ENCODE results near the gene RPUSD2.

The RPUSD2 gene, protein sequence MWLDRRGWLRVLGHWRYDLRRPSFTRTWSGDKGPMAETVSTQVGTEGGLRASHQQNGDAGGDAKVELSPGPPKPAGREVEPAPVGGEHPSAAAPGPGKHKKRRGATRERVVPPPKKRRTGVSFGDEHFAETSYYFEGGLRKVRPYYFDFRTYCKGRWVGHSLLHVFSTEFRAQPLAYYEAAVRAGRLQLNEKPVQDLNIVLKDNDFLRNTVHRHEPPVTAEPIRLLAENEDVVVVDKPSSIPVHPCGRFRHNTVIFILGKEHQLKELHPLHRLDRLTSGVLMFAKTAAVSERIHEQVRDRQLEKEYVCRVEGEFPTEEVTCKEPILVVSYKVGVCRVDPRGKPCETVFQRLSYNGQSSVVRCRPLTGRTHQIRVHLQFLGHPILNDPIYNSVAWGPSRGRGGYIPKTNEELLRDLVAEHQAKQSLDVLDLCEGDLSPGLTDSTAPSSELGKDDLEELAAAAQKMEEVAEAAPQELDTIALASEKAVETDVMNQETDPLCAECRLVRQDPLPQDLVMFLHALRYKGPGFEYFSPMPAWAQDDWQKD

DNA sequence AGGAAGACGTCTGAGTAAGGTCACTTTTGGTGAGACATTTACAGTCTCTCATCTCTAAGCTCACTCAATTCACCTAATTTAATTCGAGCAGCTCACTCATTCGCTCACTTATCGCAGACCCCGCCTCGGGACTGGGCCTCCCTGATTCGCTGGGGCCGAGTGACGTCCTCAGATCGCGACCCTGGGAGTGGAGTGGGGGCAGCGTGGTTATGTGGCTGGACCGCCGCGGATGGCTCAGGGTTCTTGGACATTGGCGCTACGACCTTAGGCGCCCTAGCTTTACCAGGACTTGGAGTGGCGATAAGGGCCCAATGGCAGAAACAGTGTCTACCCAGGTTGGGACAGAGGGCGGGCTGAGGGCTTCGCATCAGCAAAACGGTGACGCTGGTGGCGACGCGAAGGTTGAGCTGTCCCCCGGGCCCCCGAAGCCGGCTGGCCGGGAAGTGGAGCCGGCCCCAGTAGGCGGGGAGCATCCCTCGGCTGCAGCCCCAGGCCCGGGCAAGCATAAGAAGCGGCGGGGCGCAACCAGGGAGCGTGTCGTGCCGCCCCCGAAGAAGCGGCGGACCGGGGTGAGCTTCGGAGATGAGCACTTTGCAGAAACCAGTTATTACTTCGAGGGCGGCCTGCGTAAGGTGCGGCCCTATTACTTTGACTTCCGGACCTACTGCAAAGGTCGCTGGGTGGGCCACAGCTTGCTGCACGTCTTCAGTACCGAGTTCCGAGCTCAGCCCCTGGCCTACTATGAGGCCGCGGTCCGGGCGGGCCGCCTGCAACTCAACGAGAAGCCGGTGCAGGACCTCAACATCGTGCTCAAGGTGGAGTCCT lies at the start of gene RPUSD2:
RPUSD2 (plus strand) TSS at position 171 of the 825 bp plus-strand sequence; CDS start at position 210, 39 bp downstream.
- DNase-seq (ENCODE audit: low read depth in 2 of 3, low spot score in 1 of 3), result peak; percentile 86 to 91 (median 88)

- DNase-seq (ENCODE audit: low read depth in 2 of 3, low spot score in 1 of 3), result no peak
These were observed 45.5 kb upstream of the RPUSD2 start for GRCh38 chr15:40523611-40524010.

GRCh38 chr15:40525855-40526254 lies 43.2 kb upstream of the RPUSD2 start:
- DNase-seq (ENCODE audit: low read depth in 2 of 3, low spot score in 1 of 3), result no peak

- DNase-seq (ENCODE audit: low read depth in 2 of 3, low spot score in 1 of 3), result no peak
These were observed 40.3 kb upstream of the RPUSD2 start for GRCh38 chr15:40528801-40529200.

GRCh38 chr15:40533763-40534364 lies 35.2 kb upstream of the RPUSD2 start:
- no peak for DNase-seq (ENCODE audit: low read depth in 2 of 3, low spot score in 1 of 3)

DNA sequence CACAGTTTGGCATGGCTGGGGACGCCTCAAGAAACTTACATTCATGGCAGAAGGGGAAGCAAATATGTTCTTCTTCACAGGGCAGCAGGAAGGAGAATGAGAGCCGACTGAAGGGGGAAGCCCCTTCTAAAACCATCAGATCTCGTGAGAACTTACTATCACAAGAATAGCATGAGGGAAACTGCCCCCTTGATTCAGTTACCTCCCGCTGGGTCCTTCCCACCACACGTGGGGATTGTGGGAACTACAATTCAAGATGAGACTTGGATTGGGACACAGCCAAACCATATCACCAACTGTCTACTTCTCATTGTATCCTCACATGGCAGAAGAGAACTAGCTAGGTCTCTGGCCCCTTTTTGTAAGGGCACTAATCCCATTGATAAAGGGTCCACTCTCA lies 34.7 kb upstream of the RPUSD2 start:
- no peak for DNase-seq (ENCODE audit: low read depth in 2 of 3, low spot score in 1 of 3)

- no peak for DNase-seq (ENCODE audit: low read depth in 2 of 3, low spot score in 1 of 3)
These were observed 32.6 kb upstream of the RPUSD2 start for GRCh38 chr15:40536501-40536900.

GRCh38 chr15:40538976-40539375 lies 30.1 kb upstream of the RPUSD2 start:
- DNase-seq (ENCODE audit: low read depth in 2 of 3, low spot score in 1 of 3), result no peak

- no peak for DNase-seq (ENCODE audit: low read depth in 2 of 3, low spot score in 1 of 3)
These were observed 26.0 kb upstream of the RPUSD2 start for GRCh38 chr15:40543082-40543481.

DNA sequence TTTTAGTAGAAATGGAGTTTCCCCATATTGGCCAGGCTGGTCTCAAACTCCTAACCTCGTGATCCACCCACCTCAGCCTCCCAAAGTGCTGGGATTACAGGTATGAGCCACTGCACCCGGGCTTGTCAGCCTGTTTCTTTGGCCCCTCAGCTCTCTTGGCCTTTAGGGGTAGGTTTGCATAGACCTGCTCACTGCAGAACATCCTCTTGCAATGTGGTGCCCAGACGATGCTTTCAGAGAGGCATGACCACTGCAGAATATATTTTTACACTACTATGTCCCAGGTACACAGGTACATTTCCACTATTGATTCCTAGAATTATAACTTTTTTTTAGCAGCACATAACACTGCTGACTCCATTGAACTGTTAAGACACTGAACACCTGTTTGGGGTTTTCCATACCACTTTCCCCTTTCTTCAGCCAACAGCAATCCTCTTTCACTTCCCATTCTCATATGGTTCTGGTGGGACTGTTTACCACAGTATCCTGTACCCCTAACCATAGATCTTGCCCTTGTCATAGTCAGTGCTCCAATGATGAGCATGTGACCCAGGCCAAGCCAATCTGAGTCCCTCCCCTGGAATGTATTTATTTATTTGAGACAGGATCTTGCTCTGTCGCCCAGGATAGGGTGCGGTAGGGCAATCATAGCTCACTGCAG lies 25.3 kb upstream of the RPUSD2 start:
- DNase-seq (ENCODE audit: low read depth in 2 of 3, low spot score in 1 of 3), result no peak

DNA sequence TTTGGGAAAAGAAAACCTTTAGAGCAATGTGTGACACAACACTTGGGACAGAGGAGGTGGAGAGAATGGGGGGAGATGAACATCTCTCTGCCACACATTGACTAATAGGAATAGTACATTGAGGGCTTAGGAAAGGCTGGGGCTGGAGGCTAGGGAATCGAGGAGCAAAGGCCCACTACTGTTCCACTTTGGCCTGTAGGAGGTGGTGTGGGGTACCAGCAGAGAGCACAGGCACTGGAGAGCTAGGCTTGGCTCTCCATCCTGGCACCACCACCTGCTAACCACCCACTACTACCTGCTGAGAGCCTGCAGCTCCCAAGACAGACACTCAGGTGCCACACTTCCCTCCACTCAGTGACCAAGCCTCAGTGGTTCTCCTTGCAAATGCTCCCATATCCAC lies 23.6 kb upstream of the RPUSD2 start:
- no peak for DNase-seq (ENCODE audit: low read depth in 2 of 3, low spot score in 1 of 3)

DNA sequence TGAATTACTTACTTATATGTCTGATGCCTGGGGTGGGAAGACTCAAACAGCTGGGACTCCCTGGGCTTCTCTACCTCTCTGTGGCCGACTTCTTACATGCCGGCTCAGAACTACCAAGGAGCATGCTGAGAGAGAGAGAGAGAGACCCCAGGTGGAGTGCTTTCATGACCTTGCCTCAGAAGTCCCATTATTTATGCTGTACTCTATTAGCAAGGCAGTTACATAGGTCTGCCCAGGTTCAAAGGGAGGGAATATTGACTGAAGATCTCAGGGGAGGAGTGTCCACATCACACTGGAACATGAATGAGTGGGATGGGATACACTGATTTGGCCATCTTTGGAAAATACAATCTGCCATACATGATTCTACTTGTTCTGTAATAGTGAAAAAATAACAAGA lies 20.5 kb upstream of the RPUSD2 start:
- no peak for DNase-seq (ENCODE audit: low read depth in 2 of 3, low spot score in 1 of 3)

GRCh38 chr15:40549894-40550293 lies 19.2 kb upstream of the RPUSD2 start:
- no peak for DNase-seq (ENCODE audit: low read depth in 2 of 3, low spot score in 1 of 3)

DNA sequence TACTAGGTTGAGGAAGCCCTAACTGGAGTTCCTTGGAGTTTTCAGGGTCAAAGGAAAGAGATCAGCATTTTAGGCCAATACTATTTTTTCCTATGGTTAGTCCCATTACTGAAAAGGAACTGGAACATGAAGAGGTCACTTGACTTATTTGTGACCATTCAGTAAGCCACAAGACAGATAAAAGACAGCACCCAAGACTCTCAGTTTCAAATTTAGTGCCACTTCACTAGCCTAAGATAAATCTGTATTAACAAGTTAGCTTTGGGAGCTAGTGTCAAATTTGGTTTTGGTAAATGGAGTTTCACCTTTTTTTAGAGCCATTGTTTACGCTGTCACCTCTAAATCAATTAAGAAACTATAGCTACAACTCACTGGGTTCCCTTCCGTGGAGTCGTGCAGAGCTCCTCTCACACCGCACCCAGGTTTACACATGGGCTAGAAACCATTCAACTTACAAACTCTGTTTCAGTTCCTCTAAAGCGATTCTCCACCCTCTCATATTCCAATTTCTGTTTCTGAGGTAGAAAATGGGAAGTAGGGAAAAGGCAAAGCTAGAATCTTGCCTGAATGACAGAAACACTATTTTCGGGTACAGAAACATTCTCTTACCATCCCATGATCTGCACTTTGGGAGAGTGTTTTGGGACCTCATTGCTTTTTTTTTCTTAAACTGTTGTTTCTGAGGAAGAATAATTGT lies 18.6 kb upstream of the RPUSD2 start:
- no peak for DNase-seq (ENCODE audit: low read depth in 2 of 3, low spot score in 1 of 3)

DNA sequence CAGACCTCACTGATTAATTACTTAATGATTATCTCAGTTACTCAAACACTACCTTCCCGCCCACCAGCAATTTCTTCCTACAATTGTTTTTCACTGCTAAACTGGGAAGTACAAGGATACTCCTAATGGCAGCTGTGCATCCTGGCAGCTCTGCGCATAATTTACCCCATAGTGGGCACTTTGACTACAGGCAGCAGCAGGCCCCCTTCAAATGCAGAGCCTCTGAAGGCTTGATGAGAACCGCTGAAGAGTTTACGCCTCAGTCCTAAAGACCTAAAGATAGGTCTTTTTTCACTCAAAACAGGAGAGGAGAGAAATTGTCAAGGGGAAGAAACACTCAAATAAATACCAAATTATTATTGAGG lies 15.0 kb upstream of the RPUSD2 start:
- no peak for DNase-seq (ENCODE audit: low read depth in 2 of 3, low spot score in 1 of 3)

DNA sequence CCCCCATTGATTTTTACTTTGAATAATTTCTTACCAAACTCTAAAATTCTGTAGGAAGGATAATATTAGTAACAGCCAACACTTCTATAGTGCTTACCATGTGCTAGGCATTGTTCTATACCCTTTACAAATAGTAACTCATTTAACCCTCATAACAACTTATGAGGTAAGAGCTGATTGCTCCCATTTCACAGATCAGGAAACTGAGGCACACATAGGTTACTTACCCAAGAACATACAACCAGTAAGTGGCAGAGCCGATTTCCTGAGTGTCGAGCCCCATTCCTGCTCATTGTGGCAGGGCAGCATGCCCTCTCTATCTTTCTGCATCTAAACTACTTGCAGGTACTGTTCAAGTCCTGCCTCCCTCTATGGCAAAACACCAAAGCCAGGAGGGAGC lies 13.2 kb upstream of the RPUSD2 start:
- no peak for DNase-seq (ENCODE audit: low read depth in 2 of 3, low spot score in 1 of 3)

DNA sequence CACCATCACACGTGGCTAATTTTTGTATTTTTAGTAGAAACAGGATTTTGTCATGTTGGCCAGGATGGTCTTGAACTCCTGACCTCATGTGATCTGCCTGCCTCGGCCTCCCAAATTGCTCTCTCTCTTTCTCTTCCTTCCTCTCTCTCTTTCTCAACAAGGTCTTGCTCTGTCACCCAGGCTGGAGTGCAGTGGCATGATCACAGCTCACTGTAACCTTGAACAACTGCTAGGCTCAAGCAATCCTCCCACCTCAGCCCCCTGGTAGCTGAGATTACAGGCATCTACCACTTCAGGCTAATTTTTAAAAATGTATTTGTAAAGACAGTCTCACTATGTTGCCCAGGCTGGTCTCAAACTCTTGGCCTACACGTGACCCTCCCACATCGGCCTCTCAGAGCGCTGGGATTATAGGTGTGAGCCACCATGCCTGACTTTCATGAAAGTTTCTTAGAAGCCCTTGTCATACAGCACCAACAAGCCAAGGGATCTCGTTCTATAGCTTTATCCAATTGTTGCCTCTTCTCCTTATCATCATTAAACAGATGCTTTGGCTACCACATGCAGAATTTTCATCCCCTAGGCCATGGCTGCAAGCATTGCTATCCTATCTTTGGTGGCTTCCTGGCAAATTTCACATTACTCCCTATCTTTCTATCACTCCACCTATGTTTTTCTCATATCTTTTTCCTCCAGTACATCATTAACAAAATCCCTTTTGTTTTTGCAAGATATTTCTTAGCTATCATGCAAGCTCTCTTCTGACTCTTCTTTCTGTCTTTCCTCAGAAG lies 10.0 kb upstream of the RPUSD2 start:
- no peak for DNase-seq (ENCODE audit: low read depth in 2 of 3, low spot score in 1 of 3)

- no peak for DNase-seq (ENCODE audit: low read depth in 2 of 3, low spot score in 1 of 3)
These were observed 6.4 kb upstream of the RPUSD2 start for GRCh38 chr15:40562691-40563090.

DNA sequence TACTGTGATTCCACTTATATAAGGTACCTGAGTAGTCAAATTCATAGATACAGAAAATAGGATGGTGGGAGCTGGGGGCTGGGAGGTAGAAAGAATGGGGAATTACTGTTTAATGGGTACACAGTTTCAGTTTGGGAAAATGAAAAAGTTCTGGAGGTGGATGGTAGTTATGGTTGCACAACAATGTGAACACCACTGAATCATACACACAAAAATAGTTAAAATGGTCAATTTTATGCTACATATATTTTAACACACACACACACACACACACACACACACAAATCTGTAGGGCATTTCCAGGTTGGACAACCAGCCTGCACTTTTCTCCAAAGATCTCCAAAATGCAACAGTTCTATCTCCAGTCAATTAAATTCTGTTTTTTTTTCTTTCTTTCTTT lies 5.7 kb upstream of the RPUSD2 start:
- DNase-seq (ENCODE audit: low read depth in 2 of 3, low spot score in 1 of 3), result no peak
